Hepatocyte (in vitro differentiated cells): ENCODE results near the gene CDH22.

Experiments used
- EZH2 ChIP-seq: fragments of 200-600 bp; sonication (generic); IDR thresholded peaks from 2 replicates; pipeline ENCODE4 v1.6.1; 2016; ENCODE audit warnings: antibody characterized with exemption, mild to moderate bottlenecking, borderline replicate concordance
- TF ChIP-seq, protein P1 (sequence below): fragments of 200-600 bp; sonication (generic); IDR thresholded peaks from 2 replicates; pipeline ENCODE4 v1.5.1; 2016; ENCODE audit warnings: antibody characterized with exemption, mild to moderate bottlenecking; ENCODE audit not compliant: poor library complexity

- TF ChIP-seq, protein P1, sequence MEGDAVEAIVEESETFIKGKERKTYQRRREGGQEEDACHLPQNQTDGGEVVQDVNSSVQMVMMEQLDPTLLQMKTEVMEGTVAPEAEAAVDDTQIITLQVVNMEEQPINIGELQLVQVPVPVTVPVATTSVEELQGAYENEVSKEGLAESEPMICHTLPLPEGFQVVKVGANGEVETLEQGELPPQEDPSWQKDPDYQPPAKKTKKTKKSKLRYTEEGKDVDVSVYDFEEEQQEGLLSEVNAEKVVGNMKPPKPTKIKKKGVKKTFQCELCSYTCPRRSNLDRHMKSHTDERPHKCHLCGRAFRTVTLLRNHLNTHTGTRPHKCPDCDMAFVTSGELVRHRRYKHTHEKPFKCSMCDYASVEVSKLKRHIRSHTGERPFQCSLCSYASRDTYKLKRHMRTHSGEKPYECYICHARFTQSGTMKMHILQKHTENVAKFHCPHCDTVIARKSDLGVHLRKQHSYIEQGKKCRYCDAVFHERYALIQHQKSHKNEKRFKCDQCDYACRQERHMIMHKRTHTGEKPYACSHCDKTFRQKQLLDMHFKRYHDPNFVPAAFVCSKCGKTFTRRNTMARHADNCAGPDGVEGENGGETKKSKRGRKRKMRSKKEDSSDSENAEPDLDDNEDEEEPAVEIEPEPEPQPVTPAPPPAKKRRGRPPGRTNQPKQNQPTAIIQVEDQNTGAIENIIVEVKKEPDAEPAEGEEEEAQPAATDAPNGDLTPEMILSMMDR, result no peak
- TF ChIP-seq EZH2, result no peak
Observed at GRCh38 chr20:46240881-46241280, 67.4 kb downstream of the CDH22 start.
